ENCODE results near the gene CSTF2T. TPM values are rescaled to one million over a fixed set of nuclear protein-coding genes. Genes with fewer than 3 reads are reported as not detected.
A peak's percentile ranks its signal among the peaks of the same experiment; 100 is the strongest.

Gene CSTF2T
- total and polyA plus RNA-seq, 2 experiments from 2014 or later: 8.2 to 28.5 TPM

- Histone ChIP-seq H3K27ac (no peak overlapping the region), H3K27me3 (no peaks in the 10 kb centered on the region), H3K36me3 (no peaks in the 10 kb centered on the region), H3K4me1 (ENCODE audit: low read depth) (no peaks in the 10 kb centered on the region), H3K9me3 (ENCODE audit: low read depth) (no peaks in the 10 kb centered on the region), H3K4me3 (no peak overlapping the region)
- TF ChIP-seq CTCF (IDR thresholded peaks at IDR 0.05; ENCODE audit: low read depth, low read length): no peak
- DNase-seq (ENCODE audit: low read depth in 1 of 2, low spot score in 1 of 2): no peak
These were observed 17.6 kb upstream of the CSTF2T start for GRCh38 chr10:51716981-51717380.

- Histone ChIP-seq H3K36me3 (no peaks in the 10 kb centered on the region), H3K4me3 (no peak overlapping the region), H3K4me1 (ENCODE audit: low read depth) (peaks cover 3% of the 10 kb centered on the region), H3K9me3 (ENCODE audit: low read depth) (no peaks in the 10 kb centered on the region), H3K27me3 (no peaks in the 10 kb centered on the region), H3K27ac (no peak overlapping the region)
- peak in 1 of 2 donors; percentile 66 for DNase-seq (ENCODE audit: low read depth in 1 of 2, low spot score in 1 of 2)
- TF ChIP-seq CTCF (IDR thresholded peaks at IDR 0.05; ENCODE audit: low read depth, low read length): no peak
These were observed 12.1 kb upstream of the CSTF2T start for GRCh38 chr10:51711519-51711891.

GRCh38 chr10:51709324-51709972 is 10.1 kb upstream of the CSTF2T start:
- no peak overlapping the region for H3K27ac ChIP-seq
- TF ChIP-seq CTCF (IDR thresholded peaks at IDR 0.05; ENCODE audit: low read depth, low read length): no peak
- H3K27me3 ChIP-seq: no peaks in the 10 kb centered on the region
- no peak for DNase-seq (ENCODE audit: low read depth in 1 of 2, low spot score in 1 of 2)
- no peaks in the 10 kb centered on the region for H3K9me3 ChIP-seq (ENCODE audit: low read depth)
- peaks cover 3% of the 10 kb centered on the region for H3K4me1 ChIP-seq (ENCODE audit: low read depth)
- H3K36me3 ChIP-seq: no peaks in the 10 kb centered on the region
- H3K4me3 ChIP-seq: no peak overlapping the region

GRCh38 chr10:51708609-51709008 is 9.2 kb upstream of the CSTF2T start:
- no peak for TF ChIP-seq CTCF (IDR thresholded peaks at IDR 0.05; ENCODE audit: low read depth, low read length)
- Histone ChIP-seq H3K27me3 (no peaks in the 10 kb centered on the region), H3K36me3 (no peaks in the 10 kb centered on the region), H3K27ac (no peak overlapping the region), H3K4me3 (no peak overlapping the region), H3K9me3 (ENCODE audit: low read depth) (no peaks in the 10 kb centered on the region), H3K4me1 (ENCODE audit: low read depth) (peaks cover 3% of the 10 kb centered on the region)
- no peak for DNase-seq (ENCODE audit: low read depth in 1 of 2, low spot score in 1 of 2)

- Histone ChIP-seq H3K4me3 (no peak overlapping the region), H3K4me1 (ENCODE audit: low read depth) (peaks cover 3% of the 10 kb centered on the region), H3K9me3 (ENCODE audit: low read depth) (no peaks in the 10 kb centered on the region), H3K36me3 (no peaks in the 10 kb centered on the region), H3K27me3 (no peaks in the 10 kb centered on the region), H3K27ac (peak overlapping the region; percentile 24)
- no peak for TF ChIP-seq CTCF (IDR thresholded peaks at IDR 0.05; ENCODE audit: low read depth, low read length)
- DNase-seq (ENCODE audit: low read depth in 1 of 2, low spot score in 1 of 2): no peak
These were observed 8.5 kb upstream of the CSTF2T start for GRCh38 chr10:51707821-51708424.
